K562 (cell line): ENCODE results near the gene TRIM38. TPM values are rescaled to one million over a fixed set of nuclear protein-coding genes. Genes with fewer than 3 reads are reported as not detected.

Experiments
- ELF2 ChIP-seq: fragments of 250-450 bp; sonication (Bioruptor Pico); IDR thresholded peaks from 2 replicates; pipeline ENCODE4 v1.5.0; 2021; ENCODE audit warnings: mild to moderate bottlenecking
- FOS ChIP-seq: IDR thresholded peaks from 3 replicates; pipeline ENCODE4 v1.6.1; 2011; ENCODE audit not compliant: insufficient read length; ENCODE audit errors: extremely low read depth
- NFYB ChIP-seq: IDR thresholded peaks from 2 replicates; pipeline ENCODE4 v1.6.1; 2011; ENCODE audit warnings: mild to moderate bottlenecking, moderate library complexity; ENCODE audit not compliant: insufficient read length; ENCODE audit errors: extremely low read depth
- TRIM24 ChIP-seq, 2 experiments: fragments of 450-650 bp; IDR thresholded peaks; 2 replicates each; pipeline ENCODE4 v1.6.1; 2016
- U2AF1 ChIP-seq: fragments of 200-400 bp; formaldehyde crosslinking; optimal IDR thresholded peaks from 2 replicates; pipeline ENCODE3; 2017; ENCODE audit warnings: mild to moderate bottlenecking, low read depth, low read length, moderate library complexity
- ZNF778 ChIP-seq: fragments of 450-650 bp; formaldehyde crosslinking; IDR thresholded peaks from 2 replicates; pipeline ENCODE4 v1.4.0; 2020; ENCODE audit warnings: mild to moderate bottlenecking, moderate library complexity
- polyA plus RNA-seq, 8 experiments: library from polyadenylated mRNA; depleted of rRNA in 4 of 8; stranded (reverse) in 5 of 8; unstranded in 3 of 8; fragments of >200 nt; fragmentation: Nextera tagmentation in 2 of 8; fragmentation: Illumina TruSeq in 1 of 8; extraction: Ambion mirVana in 2 of 8; extraction: Trizol in 1 of 8; gene quantifications; 2 replicates each; pipeline versions ENCODE4 v1.2.1 to v1.2.3, GENCODE V29; 2011 to 2014; ENCODE audit warnings: inconsistent platforms in 1 of 8, missing spikeins in 1 of 8
- total RNA-seq, 7 experiments: library from RNA; depleted of rRNA in 6 of 7; stranded (reverse); fragments of >200 nt in 6 of 7; fragmentation: Illumina TruSeq in 2 of 7; extraction: Trizol in 2 of 7; gene quantifications; 2 replicates each; pipeline versions ENCODE4 v1.2.1 to v1.2.3, GENCODE V29; 2011 to 2021; ENCODE audit warnings: low replicate concordance in 1 of 7
- TF ChIP-seq, protein P1 (sequence below), 2 experiments: fragments of 450-650 bp; IDR thresholded peaks; 2 replicates each; pipeline ENCODE4 v1.6.1; 2016; ENCODE audit warnings: mild to moderate bottlenecking in 2 of 2, borderline replicate concordance in 1 of 2, low read depth in 1 of 2, moderate library complexity in 1 of 2
- TF ChIP-seq, protein P2 (sequence below): fragments of 450-650 bp; IDR thresholded peaks from 2 replicates; pipeline ENCODE4 v1.6.1; 2016
- TF ChIP-seq, protein P3 (sequence below): sonication (generic); IDR thresholded peaks from 2 replicates; pipeline ENCODE4 v1.6.1; 2016
- TF ChIP-seq, protein P4 (sequence below): fragments of 450-650 bp; formaldehyde crosslinking; IDR thresholded peaks from 2 replicates; pipeline ENCODE4 v1.4.0; 2020; ENCODE audit warnings: mild to moderate bottlenecking, moderate library complexity
- TF ChIP-seq, protein P5 (sequence below): sonication (generic); formaldehyde crosslinking; IDR thresholded peaks from 2 replicates; pipeline ENCODE4 v1.8.1; 2023; ENCODE audit warnings: mild to moderate bottlenecking, missing genetic modification reagents

TRIM38 gene
- total and polyA plus RNA-seq, 9 of the 15 experiments (the other 6 are each of a cell fraction or from before 2014, with no cell fraction given) = 1.7 to 6.7 (median 6.3) TPM

DNA sequence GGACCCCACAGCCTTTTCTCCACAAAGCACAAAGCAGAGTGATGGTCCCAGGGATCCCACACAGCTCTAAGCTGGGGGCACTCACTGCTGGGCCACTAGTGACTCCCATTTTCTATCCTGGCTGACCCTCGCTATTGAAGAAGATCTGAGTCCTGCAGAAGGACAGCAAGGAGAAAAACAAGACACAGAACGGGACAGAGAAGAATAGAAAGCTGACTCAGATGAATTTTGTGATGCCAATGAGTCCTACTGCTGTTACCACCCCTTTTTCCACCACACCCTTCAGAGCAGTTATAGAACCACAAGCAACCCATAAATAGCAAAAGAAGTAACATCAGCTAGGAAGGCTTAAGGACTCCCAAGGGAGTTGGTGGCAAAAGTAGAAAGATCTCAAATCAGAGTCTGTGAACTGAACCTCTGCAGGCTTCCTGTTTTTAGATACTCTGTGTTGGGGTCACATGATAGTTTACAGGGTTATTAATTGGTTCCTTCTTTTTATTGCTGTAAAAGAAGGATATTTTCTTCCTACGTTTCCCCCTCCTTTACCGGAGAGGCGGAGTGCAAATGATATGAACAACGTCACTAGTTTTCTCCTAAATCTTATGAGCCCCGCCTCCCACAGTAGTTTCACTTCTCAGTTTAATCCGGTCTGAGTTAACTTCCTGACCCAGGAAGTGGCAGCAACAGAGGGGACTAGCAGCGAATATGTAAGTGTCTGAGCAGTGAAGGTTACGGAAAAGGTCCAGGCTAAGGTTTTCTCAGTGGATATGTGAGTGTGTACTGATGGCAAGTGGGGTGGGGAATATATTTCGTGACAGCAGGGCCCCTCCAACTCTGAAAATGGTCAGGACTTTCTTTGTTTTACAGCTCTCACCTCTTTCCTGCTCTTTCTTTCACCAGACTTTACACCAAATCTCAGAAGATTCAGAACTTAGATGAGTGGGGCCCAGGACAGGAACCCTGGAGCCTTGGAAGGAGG is at the start of gene TRIM38 (continued):
- TF ChIP-seq, protein P1, sequence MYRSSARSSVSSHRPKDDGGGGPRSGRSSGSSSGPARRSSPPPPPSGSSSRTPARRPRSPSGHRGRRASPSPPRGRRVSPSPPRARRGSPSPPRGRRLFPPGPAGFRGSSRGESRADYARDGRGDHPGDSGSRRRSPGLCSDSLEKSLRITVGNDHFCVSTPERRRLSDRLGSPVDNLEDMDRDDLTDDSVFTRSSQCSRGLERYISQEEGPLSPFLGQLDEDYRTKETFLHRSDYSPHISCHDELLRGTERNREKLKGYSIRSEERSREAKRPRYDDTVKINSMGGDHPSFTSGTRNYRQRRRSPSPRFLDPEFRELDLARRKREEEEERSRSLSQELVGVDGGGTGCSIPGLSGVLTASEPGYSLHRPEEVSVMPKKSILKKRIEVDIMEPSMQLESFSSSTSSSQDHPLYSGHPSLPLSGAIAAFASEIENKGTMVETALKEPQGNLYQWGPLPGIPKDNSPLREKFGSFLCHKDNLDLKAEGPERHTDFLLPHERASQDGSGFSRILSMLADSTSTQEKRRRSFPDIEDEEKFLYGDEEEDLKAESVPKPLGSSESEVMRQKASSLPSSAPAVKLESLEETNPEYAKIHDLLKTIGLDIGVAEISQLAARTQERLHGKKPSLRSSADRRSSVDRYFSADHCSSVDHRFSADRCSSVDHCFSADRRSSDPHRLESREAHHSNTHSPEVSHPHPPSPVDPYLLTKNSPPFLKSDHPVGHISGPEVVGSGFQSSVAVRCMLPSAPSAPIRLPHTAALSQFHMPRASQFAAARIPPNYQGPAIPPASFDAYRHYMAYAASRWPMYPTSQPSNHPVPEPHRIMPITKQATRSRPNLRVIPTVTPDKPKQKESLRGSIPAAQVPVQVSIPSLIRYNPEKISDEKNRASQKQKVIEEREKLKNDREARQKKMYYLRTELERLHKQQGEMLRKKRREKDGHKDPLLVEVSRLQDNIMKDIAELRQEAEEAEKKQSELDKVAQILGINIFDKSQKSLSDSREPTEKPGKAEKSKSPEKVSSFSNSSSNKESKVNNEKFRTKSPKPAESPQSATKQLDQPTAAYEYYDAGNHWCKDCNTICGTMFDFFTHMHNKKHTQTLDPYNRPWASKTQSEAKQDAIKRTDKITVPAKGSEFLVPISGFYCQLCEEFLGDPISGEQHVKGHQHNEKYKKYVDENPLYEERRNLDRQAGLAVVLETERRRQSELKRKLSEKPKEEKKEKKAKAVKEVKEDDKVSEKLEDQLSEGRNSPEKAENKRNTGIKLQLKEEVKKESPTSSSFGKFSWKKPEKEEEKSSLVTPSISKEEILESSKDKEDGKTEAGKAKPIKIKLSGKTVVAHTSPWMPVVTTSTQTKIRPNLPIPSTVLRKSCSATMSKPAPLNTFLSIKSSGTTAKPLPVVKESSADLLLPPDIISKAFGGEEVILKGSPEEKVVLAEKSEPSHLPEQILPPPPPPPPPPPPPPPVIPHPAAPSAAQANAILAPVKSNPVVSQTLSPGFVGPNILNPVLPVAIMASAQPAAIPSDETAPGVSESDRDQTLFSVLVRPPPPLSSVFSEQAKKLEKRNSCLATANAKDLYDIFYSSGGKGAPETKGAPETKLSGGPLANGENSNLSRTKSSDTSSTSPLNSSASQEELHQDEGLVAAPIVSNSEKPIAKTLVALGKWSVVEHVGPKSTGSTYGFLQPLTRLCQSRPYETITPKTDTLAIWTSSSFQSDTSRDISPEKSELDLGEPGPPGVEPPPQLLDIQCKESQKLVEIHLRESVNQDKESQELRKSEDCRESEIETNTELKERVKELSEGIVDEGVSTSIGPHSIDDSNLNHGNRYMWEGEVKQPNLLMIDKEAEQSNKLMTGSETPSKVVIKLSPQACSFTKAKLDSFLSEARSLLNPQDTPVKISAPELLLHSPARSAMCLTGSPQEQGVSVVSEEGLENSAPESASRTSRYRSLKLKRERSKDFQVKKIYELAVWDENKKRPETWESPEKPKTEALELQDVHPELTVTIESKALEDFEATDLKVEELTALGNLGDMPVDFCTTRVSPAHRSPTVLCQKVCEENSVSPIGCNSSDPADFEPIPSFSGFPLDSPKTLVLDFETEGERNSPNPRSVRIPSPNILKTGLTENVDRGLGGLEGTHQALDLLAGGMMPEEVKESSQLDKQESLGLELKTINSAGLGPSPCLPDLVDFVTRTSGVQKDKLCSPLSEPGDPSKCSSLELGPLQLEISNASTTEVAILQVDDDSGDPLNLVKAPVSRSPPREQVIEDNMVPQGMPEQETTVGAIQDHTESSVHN (IDR thresholded peaks at IDR 0.05; ENCODE audit: borderline replicate concordance in 1 of 2, low read depth in 1 of 2) = no peak
- TF ChIP-seq ELF2 (CRISPR knock-in tag) = 0 out of 2 replicates have a peak, but pooled peaks have one; percentile 5
- TF ChIP-seq FOS = no peak
- TF ChIP-seq, protein P2, sequence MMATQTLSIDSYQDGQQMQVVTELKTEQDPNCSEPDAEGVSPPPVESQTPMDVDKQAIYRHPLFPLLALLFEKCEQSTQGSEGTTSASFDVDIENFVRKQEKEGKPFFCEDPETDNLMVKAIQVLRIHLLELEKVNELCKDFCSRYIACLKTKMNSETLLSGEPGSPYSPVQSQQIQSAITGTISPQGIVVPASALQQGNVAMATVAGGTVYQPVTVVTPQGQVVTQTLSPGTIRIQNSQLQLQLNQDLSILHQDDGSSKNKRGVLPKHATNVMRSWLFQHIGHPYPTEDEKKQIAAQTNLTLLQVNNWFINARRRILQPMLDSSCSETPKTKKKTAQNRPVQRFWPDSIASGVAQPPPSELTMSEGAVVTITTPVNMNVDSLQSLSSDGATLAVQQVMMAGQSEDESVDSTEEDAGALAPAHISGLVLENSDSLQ = peak; percentile 73
- TF ChIP-seq, protein P3, sequence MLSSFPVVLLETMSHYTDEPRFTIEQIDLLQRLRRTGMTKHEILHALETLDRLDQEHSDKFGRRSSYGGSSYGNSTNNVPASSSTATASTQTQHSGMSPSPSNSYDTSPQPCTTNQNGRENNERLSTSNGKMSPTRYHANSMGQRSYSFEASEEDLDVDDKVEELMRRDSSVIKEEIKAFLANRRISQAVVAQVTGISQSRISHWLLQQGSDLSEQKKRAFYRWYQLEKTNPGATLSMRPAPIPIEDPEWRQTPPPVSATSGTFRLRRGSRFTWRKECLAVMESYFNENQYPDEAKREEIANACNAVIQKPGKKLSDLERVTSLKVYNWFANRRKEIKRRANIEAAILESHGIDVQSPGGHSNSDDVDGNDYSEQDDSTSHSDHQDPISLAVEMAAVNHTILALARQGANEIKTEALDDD = peak; percentile 95
- TF ChIP-seq U2AF1 = no peak
- no peak for TF ChIP-seq NFYB
- TF ChIP-seq, protein P4, sequence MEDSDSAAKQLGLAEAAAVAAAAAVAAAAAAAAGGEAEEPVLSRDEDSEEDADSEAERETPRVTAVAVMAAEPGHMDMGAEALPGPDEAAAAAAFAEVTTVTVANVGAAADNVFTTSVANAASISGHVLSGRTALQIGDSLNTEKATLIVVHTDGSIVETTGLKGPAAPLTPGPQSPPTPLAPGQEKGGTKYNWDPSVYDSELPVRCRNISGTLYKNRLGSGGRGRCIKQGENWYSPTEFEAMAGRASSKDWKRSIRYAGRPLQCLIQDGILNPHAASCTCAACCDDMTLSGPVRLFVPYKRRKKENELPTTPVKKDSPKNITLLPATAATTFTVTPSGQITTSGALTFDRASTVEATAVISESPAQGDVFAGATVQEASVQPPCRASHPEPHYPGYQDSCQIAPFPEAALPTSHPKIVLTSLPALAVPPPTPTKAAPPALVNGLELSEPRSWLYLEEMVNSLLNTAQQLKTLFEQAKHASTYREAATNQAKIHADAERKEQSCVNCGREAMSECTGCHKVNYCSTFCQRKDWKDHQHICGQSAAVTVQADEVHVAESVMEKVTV (CRISPR knock-in tag) = no peak
- TF ChIP-seq, protein P5, sequence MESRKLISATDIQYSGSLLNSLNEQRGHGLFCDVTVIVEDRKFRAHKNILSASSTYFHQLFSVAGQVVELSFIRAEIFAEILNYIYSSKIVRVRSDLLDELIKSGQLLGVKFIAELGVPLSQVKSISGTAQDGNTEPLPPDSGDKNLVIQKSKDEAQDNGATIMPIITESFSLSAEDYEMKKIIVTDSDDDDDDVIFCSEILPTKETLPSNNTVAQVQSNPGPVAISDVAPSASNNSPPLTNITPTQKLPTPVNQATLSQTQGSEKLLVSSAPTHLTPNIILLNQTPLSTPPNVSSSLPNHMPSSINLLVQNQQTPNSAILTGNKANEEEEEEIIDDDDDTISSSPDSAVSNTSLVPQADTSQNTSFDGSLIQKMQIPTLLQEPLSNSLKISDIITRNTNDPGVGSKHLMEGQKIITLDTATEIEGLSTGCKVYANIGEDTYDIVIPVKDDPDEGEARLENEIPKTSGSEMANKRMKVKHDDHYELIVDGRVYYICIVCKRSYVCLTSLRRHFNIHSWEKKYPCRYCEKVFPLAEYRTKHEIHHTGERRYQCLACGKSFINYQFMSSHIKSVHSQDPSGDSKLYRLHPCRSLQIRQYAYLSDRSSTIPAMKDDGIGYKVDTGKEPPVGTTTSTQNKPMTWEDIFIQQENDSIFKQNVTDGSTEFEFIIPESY (CRISPR knock-in tag) = no peak
- TF ChIP-seq TRIM24 (IDR thresholded peaks at IDR 0.05) = no peak
- TF ChIP-seq ZNF778 = no peak
